DND-41 (cell line): ENCODE results near the gene MANBA.
"Not testable (repeated sequence)": the region's sequence is repeated elsewhere in the genome, so short reads cannot be mapped to it uniquely, and the experiment has no call there.

Source experiments
- EZH2 ChIP-seq: IDR thresholded peaks from 3 replicates; pipeline ENCODE4 v1.6.1; 2012; ENCODE audit warnings: borderline replicate concordance, low read depth, mild to moderate bottlenecking, moderate library complexity, low read length, inconsistent platforms; ENCODE audit not compliant: severe bottlenecking
- TF ChIP-seq, protein P1 (sequence below): IDR thresholded peaks from 2 replicates; pipeline ENCODE4 v1.5.1; 2012; ENCODE audit warnings: borderline replicate concordance, low read length, moderate library complexity, mild to moderate bottlenecking; ENCODE audit not compliant: poor library complexity, severe bottlenecking; ENCODE audit errors: extremely low read depth

- TF ChIP-seq, protein P1, sequence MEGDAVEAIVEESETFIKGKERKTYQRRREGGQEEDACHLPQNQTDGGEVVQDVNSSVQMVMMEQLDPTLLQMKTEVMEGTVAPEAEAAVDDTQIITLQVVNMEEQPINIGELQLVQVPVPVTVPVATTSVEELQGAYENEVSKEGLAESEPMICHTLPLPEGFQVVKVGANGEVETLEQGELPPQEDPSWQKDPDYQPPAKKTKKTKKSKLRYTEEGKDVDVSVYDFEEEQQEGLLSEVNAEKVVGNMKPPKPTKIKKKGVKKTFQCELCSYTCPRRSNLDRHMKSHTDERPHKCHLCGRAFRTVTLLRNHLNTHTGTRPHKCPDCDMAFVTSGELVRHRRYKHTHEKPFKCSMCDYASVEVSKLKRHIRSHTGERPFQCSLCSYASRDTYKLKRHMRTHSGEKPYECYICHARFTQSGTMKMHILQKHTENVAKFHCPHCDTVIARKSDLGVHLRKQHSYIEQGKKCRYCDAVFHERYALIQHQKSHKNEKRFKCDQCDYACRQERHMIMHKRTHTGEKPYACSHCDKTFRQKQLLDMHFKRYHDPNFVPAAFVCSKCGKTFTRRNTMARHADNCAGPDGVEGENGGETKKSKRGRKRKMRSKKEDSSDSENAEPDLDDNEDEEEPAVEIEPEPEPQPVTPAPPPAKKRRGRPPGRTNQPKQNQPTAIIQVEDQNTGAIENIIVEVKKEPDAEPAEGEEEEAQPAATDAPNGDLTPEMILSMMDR: not testable (repeated sequence)
- TF ChIP-seq EZH2: not testable (repeated sequence)
Measured at GRCh38 chr4:102713774-102714173, 47.0 kb downstream of the MANBA start.
